H1 (cell line): ENCODE results near the gene TCEA3. TPM values are rescaled to one million over a fixed set of nuclear protein-coding genes. Genes with fewer than 3 reads are reported as not detected.

ENCODE experiments used
- CTCF ChIA-PET: fragments of 300-600 bp; sonication (Branson Sonifier 250); formaldehyde crosslinking; loops from one replicate; lab custom pipeline; 2021; ENCODE audit not compliant: partially characterized antibody; lab: Charles Lee
- POLR2A ChIA-PET: fragments of 300-600 bp; sonication (Branson Sonifier 250); formaldehyde crosslinking; loops from one replicate; lab custom pipeline; 2021; ENCODE audit warnings: inconsistent platforms; ENCODE audit not compliant: partially characterized antibody; lab: Charles Lee
- DNase-seq, 2 experiments: peaks; one replicate each; pipeline versions ENCODE4 v3.0.0 to v3.0.0-alpha.2; 2010 to 2022; ENCODE audit warnings: low spot score in 2 of 2, low read depth in 1 of 2, mixed read lengths in 1 of 2
- FAIRE-seq: peaks from 2 replicates; lab custom pipeline; 2011; peaks lifted over from hg19 to GRCh38; lab: Jason Lieb, UNC
- H2AFZ ChIP-seq: 2 replicates; pipeline ENCODE4 v1.8.1; 2012; ENCODE audit warnings: low read length, inconsistent platforms
- H2AK5ac ChIP-seq: 2 replicates; pipeline ENCODE4 v1.6.1; 2013; ENCODE audit warnings: low read depth, low read length
- H2BK120ac ChIP-seq: replicated peaks from 2 replicates; pipeline ENCODE3; 2013; ENCODE audit warnings: low read depth, low read length, inconsistent platforms
- H2BK12ac ChIP-seq: 2 replicates; pipeline ENCODE4 v1.6.1; 2013; ENCODE audit warnings: low read depth, low read length
- H2BK15ac ChIP-seq: 2 replicates; pipeline ENCODE4 v1.6.1; 2013; ENCODE audit warnings: low read length
- H2BK20ac ChIP-seq: 2 replicates; pipeline ENCODE4 v1.6.1; 2013; ENCODE audit warnings: low read length
- H2BK5ac ChIP-seq: 2 replicates; pipeline ENCODE4 v1.6.1; 2013; ENCODE audit warnings: low read depth, low read length
- H3K14ac ChIP-seq: 2 replicates; pipeline ENCODE4 v1.6.1; 2013; ENCODE audit warnings: inconsistent platforms; ENCODE audit not compliant: insufficient read length
- H3K18ac ChIP-seq: 2 replicates; pipeline ENCODE4 v1.6.1; 2013; ENCODE audit warnings: low read length; ENCODE audit errors: extremely low read depth
- H3K23ac ChIP-seq: 2 replicates; pipeline ENCODE4 v1.6.1; 2013; ENCODE audit warnings: inconsistent platforms; ENCODE audit not compliant: insufficient read length
- H3K23me2 ChIP-seq: 2 replicates; pipeline ENCODE4 v1.6.1; 2013; ENCODE audit warnings: low read depth, low read length
- H3K27ac ChIP-seq: 2 replicates; pipeline ENCODE4 v1.6.1; 2011; ENCODE audit warnings: low read depth, low read length, inconsistent platforms
- H3K27me3 ChIP-seq, 4 experiments: replicated peaks in 1 of 4; 1 replicate in 1 of 4; 2 replicates in 3 of 4; pipeline versions ENCODE4 v1.6.1 to v1.8.1; 2011 to 2013; ENCODE audit warnings: low read length in 3 of 4, mild to moderate bottlenecking in 3 of 4, inconsistent platforms in 2 of 4, mixed read lengths in 2 of 4, moderate library complexity in 1 of 4; ENCODE audit not compliant: control insufficient read depth in 3 of 4, insufficient read depth in 3 of 4; ENCODE audit errors: extremely low read depth in 1 of 4
- H3K36me3 ChIP-seq, 4 experiments: 2 replicates each; pipeline versions ENCODE4 v1.6.1 to v1.8.1; 2011 to 2013; ENCODE audit warnings: mild to moderate bottlenecking in 4 of 4, low read length in 3 of 4, moderate library complexity in 2 of 4, control low read depth in 1 of 4, inconsistent platforms in 1 of 4; ENCODE audit not compliant: insufficient read depth in 4 of 4, control insufficient read depth in 2 of 4
- H3K4ac ChIP-seq: replicated peaks from 2 replicates; pipeline ENCODE3; 2013; ENCODE audit warnings: low read length, low read depth, mixed read lengths, inconsistent platforms; ENCODE audit not compliant: insufficient read length
- H3K4me1 ChIP-seq, 4 experiments: replicated peaks in 1 of 4; 1 replicate in 1 of 4; 2 replicates in 3 of 4; pipeline versions ENCODE4 v1.6.1 to v1.8.1; 2011 to 2013; ENCODE audit warnings: low read length in 3 of 4, inconsistent platforms in 2 of 4, mixed read lengths in 1 of 4; ENCODE audit not compliant: insufficient read depth in 4 of 4, control insufficient read depth in 3 of 4
- H3K4me2 ChIP-seq, 2 experiments: 2 replicates each; pipeline versions ENCODE4 v1.6.1 to v1.8.1; 2011 to 2013; ENCODE audit warnings: low read depth in 2 of 2, low read length in 2 of 2, control low read depth in 1 of 2, inconsistent platforms in 1 of 2, mild to moderate bottlenecking in 1 of 2; ENCODE audit not compliant: insufficient read depth in 1 of 2
- H3K4me3 ChIP-seq, 4 experiments: fragments of 200-600, 300-600 bp in 1 of 4; sonication (generic), shearing (Covaris generic), sonication (Bioruptor Twin) in 1 of 4; 2 replicates each; pipeline versions ENCODE4 v1.5.1 to v1.8.1; 2011 to 2016; ENCODE audit warnings: low read length in 4 of 4, low read depth in 3 of 4, control low read depth in 2 of 4, inconsistent platforms in 2 of 4, mild to moderate bottlenecking in 2 of 4, mixed read lengths in 1 of 4, moderate library complexity in 1 of 4; ENCODE audit not compliant: insufficient read depth in 2 of 4; ENCODE audit errors: extremely low read depth in 1 of 4
- H3K56ac ChIP-seq: replicated peaks from 2 replicates; pipeline ENCODE3; 2013; ENCODE audit warnings: low read depth, mild to moderate bottlenecking, mixed read lengths, low read length, inconsistent platforms; ENCODE audit not compliant: insufficient read length
- H3K79me1 ChIP-seq: 2 replicates; pipeline ENCODE4 v1.6.1; 2013; ENCODE audit warnings: low read depth, low read length, control low read depth
- H3K79me2 ChIP-seq, 2 experiments: 2 replicates each; pipeline versions ENCODE4 v1.6.1 to v1.8.1; 2012 to 2013; ENCODE audit warnings: low read length in 2 of 2, mild to moderate bottlenecking in 2 of 2, inconsistent platforms in 1 of 2; ENCODE audit not compliant: insufficient read depth in 2 of 2, control insufficient read depth in 1 of 2
- H3K9ac ChIP-seq, 4 experiments: replicated peaks in 1 of 4; 1 replicate in 1 of 4; 2 replicates in 3 of 4; pipeline versions ENCODE4 v1.6.1 to v1.8.1; 2011 to 2013; ENCODE audit warnings: low read depth in 3 of 4, low read length in 3 of 4, control low read depth in 2 of 4, mild to moderate bottlenecking in 2 of 4, moderate library complexity in 2 of 4, inconsistent platforms in 1 of 4; ENCODE audit errors: extremely low read depth in 1 of 4
- H3K9me3 ChIP-seq, 2 experiments: 2 replicates each; pipeline versions ENCODE4 v1.6.1 to v1.8.1; 2012 to 2013; ENCODE audit warnings: mild to moderate bottlenecking in 2 of 2, moderate library complexity in 2 of 2, control low read depth in 1 of 2, inconsistent platforms in 1 of 2, low read depth in 1 of 2, low read length in 1 of 2, mixed read lengths in 1 of 2; ENCODE audit not compliant: insufficient read depth in 2 of 2
- H4K20me1 ChIP-seq, 2 experiments: replicated peaks in 1 of 2; 2 replicates each; pipeline versions ENCODE3 to v1.8.1; 2011 to 2013; ENCODE audit warnings: inconsistent platforms in 2 of 2, low read length in 2 of 2, mild to moderate bottlenecking in 1 of 2; ENCODE audit not compliant: insufficient read depth in 2 of 2, control insufficient read depth in 1 of 2
- H4K5ac ChIP-seq: 2 replicates; pipeline ENCODE4 v1.6.1; 2013; ENCODE audit warnings: low read length, low read depth, mixed read lengths, inconsistent platforms; ENCODE audit not compliant: insufficient read length
- H4K8ac ChIP-seq: 2 replicates; pipeline ENCODE4 v1.8.0; 2013; ENCODE audit warnings: mild to moderate bottlenecking, moderate library complexity, low read length, inconsistent platforms; ENCODE audit not compliant: insufficient read depth; ENCODE audit errors: extremely low read depth
- H4K91ac ChIP-seq: replicated peaks from 2 replicates; pipeline ENCODE3; 2013; ENCODE audit warnings: low read length, mixed read lengths, inconsistent platforms; ENCODE audit not compliant: insufficient read length
- ASH2L ChIP-seq: fragments of 200-600, 300-600 bp; sonication (generic); IDR thresholded peaks from one replicate; pipeline ENCODE4 v1.7.1; 2017; ENCODE audit warnings: low read length
- CBX5 ChIP-seq: fragments of 300-800, 300-1000 bp; sonication (generic); IDR thresholded peaks from 2 replicates; pipeline ENCODE4 v1.7.1; 2016; ENCODE audit warnings: antibody characterized with exemption, low read length, low read depth
- CEBPB ChIP-seq: IDR thresholded peaks from 2 replicates; pipeline ENCODE4 v1.6.1; 2012; ENCODE audit warnings: low read depth, low read length
- GABPA ChIP-seq: IDR thresholded peaks from 2 replicates; pipeline ENCODE4 v1.6.1; 2011; ENCODE audit warnings: mild to moderate bottlenecking, low read length, moderate library complexity, borderline replicate concordance; ENCODE audit not compliant: insufficient read depth
- GTF2F1 ChIP-seq: IDR thresholded peaks from 2 replicates; pipeline ENCODE4 v1.6.1; 2012; ENCODE audit warnings: low read depth, low read length, improper control_type of control experiment, borderline replicate concordance
- HDAC6 ChIP-seq: IDR thresholded peaks from one replicate; pipeline ENCODE4 v1.7.1; 2012; ENCODE audit warnings: low read depth, mild to moderate bottlenecking, inconsistent platforms, low read length, moderate library complexity
- JUND ChIP-seq: IDR thresholded peaks from 2 replicates; pipeline ENCODE4 v1.6.1; 2011; ENCODE audit warnings: mild to moderate bottlenecking, improper control_type of control experiment, low read length
- MAX ChIP-seq: IDR thresholded peaks from 2 replicates; pipeline ENCODE4 v1.6.1; 2012; ENCODE audit warnings: inconsistent platforms
- PHF8 ChIP-seq: fragments of 200-600 bp; sonication (generic); conservative IDR thresholded peaks from 2 replicates; pipeline ENCODE4 v1.7.1; 2012; ENCODE audit warnings: low read depth, mild to moderate bottlenecking, inconsistent platforms, low read length, moderate library complexity
- POLR2A ChIP-seq, 2 experiments: IDR thresholded peaks; 1 replicate in 1 of 2; 2 replicates in 1 of 2; pipeline ENCODE4 v1.6.1; 2011; ENCODE audit warnings: low read depth in 2 of 2, low read length in 2 of 2, mild to moderate bottlenecking in 2 of 2; ENCODE audit errors: control extremely low read depth in 1 of 2
- POU5F1 ChIP-seq: IDR thresholded peaks from 2 replicates; pipeline ENCODE4 v1.6.1; 2011; ENCODE audit warnings: low read depth, mild to moderate bottlenecking, low read length, moderate library complexity
- SIRT6 ChIP-seq: IDR thresholded peaks from one replicate; pipeline ENCODE4 v1.7.1; 2012; ENCODE audit warnings: low read length, inconsistent platforms
- SRF ChIP-seq: IDR thresholded peaks from 2 replicates; pipeline ENCODE4 v1.6.1; 2011; ENCODE audit warnings: mild to moderate bottlenecking, low read depth, low read length, moderate library complexity
- TEAD4 ChIP-seq: IDR thresholded peaks from 2 replicates; pipeline ENCODE4 v1.6.1; 2012; ENCODE audit warnings: low read depth, low read length, inconsistent platforms, mixed read lengths
- WGBS, 2 experiments: shearing (Covaris generic) in 1 of 2; methylation state at CpG; one replicate each; pipeline versions ENCODE4 v1.1.6 to v1.1.7; 2013 to 2015; ENCODE audit warnings: low lambda C conversion rate in 2 of 2, mixed read lengths in 2 of 2, inconsistent platforms in 1 of 2, low coverage in 1 of 2, missing lambda C conversion rate in 1 of 2; ENCODE audit not compliant: insufficient replicate concordance in 2 of 2, insufficient coverage in 1 of 2, insufficient read length in 1 of 2; ENCODE audit errors: extremely low coverage in 1 of 2, missing lambda C conversion rate in 1 of 2; 5-methylcytosine and 5-hydroxymethylcytosine counted together
- polyA plus RNA-seq, 7 experiments: library from polyadenylated mRNA; depleted of rRNA in 3 of 7; stranded (reverse) in 5 of 7; unstranded in 2 of 7; fragments of >200 nt in 5 of 7; fragments of 200-250 nt in 2 of 7; gene quantifications; 1 replicate in 5 of 7; 2 replicates in 1 of 7; 4 replicates in 1 of 7; pipeline versions ENCODE4 v1.2.1 to v1.2.3, GENCODE V29; 2011 to 2013; ENCODE audit warnings: missing spikeins in 2 of 7, mixed read lengths in 2 of 7
- total RNA-seq: library from RNA; stranded (reverse); fragmentation: NEBNext Ultra II Directional; extraction: Animal tissue kit (Norgen Biotek cat#: 25700); gene quantifications from 2 replicates; pipeline ENCODE4 v1.2.1, GENCODE V29; 2021

The TCEA3 gene
- total and polyA plus RNA-seq, 2 of the 8 experiments (the other 6 are each of a cell fraction or from before 2014, with no cell fraction given), result 0.08 TPM; not detected in 1

- WGBS, 2 experiments, result 69% methylated on average over 15 of the region's 15 CpGs; no CpG with 5 or more reads in 1 of the 2 experiments
- FAIRE-seq, result no peak
- H3K79me2 ChIP-seq, result no peaks in the 10 kb centered on the region
- H2BK5ac ChIP-seq, result no peak overlapping the region
- H2AFZ ChIP-seq, result no peak overlapping the region
- H3K9ac ChIP-seq, result no peak overlapping the region
- peaks cover 0 to 3% (median 0%) of the 10 kb centered on the region in 4 experiments; a peak in 2 of 8 replicates for H3K36me3 ChIP-seq
- no peak overlapping the region for H3K27ac ChIP-seq
- peaks cover 78 to 96% (median 94%) of the 10 kb centered on the region in 4 experiments for H3K27me3 ChIP-seq
- no peak overlapping the region for H4K5ac ChIP-seq
- no peak overlapping the region for H3K4me2 ChIP-seq
- CTCF ChIA-PET, result interaction anchor here (0.6 to 3.4 kb wide), 11 partner anchors 10 to 124 kb away, joined by 3 to 29 read pairs (median 4); partner anchors contain the start of gene ASAP3
- H3K23ac ChIP-seq, result no peak overlapping the region
- H3K4me1 ChIP-seq, result peaks cover 1 to 11% (median 3%) of the 10 kb centered on the region in 4 experiments; a peak in 6 of 7 replicates
- no peak overlapping the region for H2BK120ac ChIP-seq
- H2AK5ac ChIP-seq, result no peak overlapping the region
- H3K4ac ChIP-seq, result no peak overlapping the region
- H2BK15ac ChIP-seq, result no peak overlapping the region
- H3K9me3 ChIP-seq, result no peaks in the 10 kb centered on the region; a peak in 1 of 4 replicates
- no peak overlapping the region for H3K56ac ChIP-seq
- no peak overlapping the region for H3K4me3 ChIP-seq
- no peak overlapping the region for H4K91ac ChIP-seq
- H3K18ac ChIP-seq, result no peak overlapping the region
- no peak overlapping the region for H4K8ac ChIP-seq
- H3K23me2 ChIP-seq, result peaks cover 8% of the 10 kb centered on the region; the same call in 1 of the 2 replicates
- H3K14ac ChIP-seq, result no peak overlapping the region
- no peak overlapping the region for H2BK12ac ChIP-seq
- H4K20me1 ChIP-seq, result peaks cover 14 to 27% of the 10 kb centered on the region in 2 experiments
- 0 out of 2 replicates have a peak, but pooled peaks cover 3% of the 10 kb centered on the region for H3K79me1 ChIP-seq
- H2BK20ac ChIP-seq, result no peak overlapping the region
- DNase-seq, result no peak
- POLR2A ChIA-PET, result interaction anchor here (0.7 to 0.9 kb wide), 2 partner anchors 31 to 62 kb away, joined by 3 read pairs; partner anchors contain the start of gene ASAP3
- no peak for TF ChIP-seq CBX5
- TF ChIP-seq POLR2A (IDR thresholded peaks at IDR 0.05; ENCODE audit: control extremely low read depth in 1 of 2, low read depth in 2 of 2, low read length in 2 of 2), result no peak
- no peak for TF ChIP-seq HDAC6
- no peak for TF ChIP-seq CEBPB
- TF ChIP-seq TEAD4, result no peak
- no peak for TF ChIP-seq PHF8
- no peak for TF ChIP-seq JUND
- no peak for TF ChIP-seq MAX
- no peak for TF ChIP-seq SIRT6
- no peak for TF ChIP-seq SRF
- no peak for TF ChIP-seq POU5F1
- no peak for TF ChIP-seq GTF2F1
- TF ChIP-seq ASH2L, result no peak
- TF ChIP-seq GABPA, result no peak
Measured at GRCh38 chr1:23422241-23422877, 2.2 kb downstream of the TCEA3 start.
